Effector memory CD4-positive, alpha-beta T cell (primary cell): ENCODE results near the gene GCM1.
"Not testable (repeated sequence)": the region's sequence is repeated elsewhere in the genome, so short reads cannot be mapped to it uniquely, and the experiment has no call there.

ENCODE experiments used
- DNase-seq, 3 donors: peaks; one replicate each; pipeline ENCODE4 v3.0.0-alpha.2; 2020
- H3K27ac ChIP-seq: 2 replicates; pipeline ENCODE4 v1.7.0; 2013; ENCODE audit warnings: mild to moderate bottlenecking, low read length, moderate library complexity; ENCODE audit not compliant: insufficient read depth, poor library complexity, severe bottlenecking
- H3K27me3 ChIP-seq: replicated peaks from 2 replicates; pipeline ENCODE4 v1.7.0; 2013; ENCODE audit warnings: mild to moderate bottlenecking, low read length; ENCODE audit not compliant: insufficient read depth, control insufficient read depth, poor library complexity, severe bottlenecking
- H3K36me3 ChIP-seq: 2 replicates; pipeline ENCODE4 v1.7.0; 2013; ENCODE audit warnings: mild to moderate bottlenecking, low read length, moderate library complexity; ENCODE audit not compliant: control insufficient read depth, insufficient read depth
- H3K4me1 ChIP-seq: 2 replicates; pipeline ENCODE4 v1.7.0; 2013; ENCODE audit warnings: low read length, mild to moderate bottlenecking; ENCODE audit not compliant: control insufficient read depth, insufficient read depth, poor library complexity, severe bottlenecking
- H3K4me3 ChIP-seq: 2 replicates; pipeline ENCODE4 v1.7.0; 2013; ENCODE audit warnings: low read length, low read depth, mild to moderate bottlenecking; ENCODE audit not compliant: insufficient read depth, poor library complexity, severe bottlenecking
- H3K9me3 ChIP-seq: 2 replicates; pipeline ENCODE4 v1.7.0; 2013; ENCODE audit warnings: mild to moderate bottlenecking, low read length, moderate library complexity; ENCODE audit not compliant: control insufficient read depth

The GCM1 gene

GRCh38 chr6:53172468-53172803 lies 23.8 kb upstream of the GCM1 start:
- H3K9me3 ChIP-seq = no peaks in the 10 kb centered on the region
- H3K27ac ChIP-seq = no peak overlapping the region
- DNase-seq = no peak
- no peaks in the 10 kb centered on the region for H3K4me1 ChIP-seq
- H3K4me3 ChIP-seq = no peak overlapping the region
- no peaks in the 10 kb centered on the region for H3K27me3 ChIP-seq
- H3K36me3 ChIP-seq = no peaks in the 10 kb centered on the region

GRCh38 chr6:53171605-53172467 lies 23.2 kb upstream of the GCM1 start:
- H3K4me1 ChIP-seq = no peaks in the 10 kb centered on the region
- H3K36me3 ChIP-seq = no peaks in the 10 kb centered on the region
- H3K27me3 ChIP-seq = no peaks in the 10 kb centered on the region
- H3K9me3 ChIP-seq = no peaks in the 10 kb centered on the region
- no peak overlapping the region for H3K27ac ChIP-seq
- no peak overlapping the region for H3K4me3 ChIP-seq
- peak; percentile 78 to 86 (median 82) for DNase-seq

- H3K27ac ChIP-seq = no peak overlapping the region
- H3K9me3 ChIP-seq = no peaks in the 10 kb centered on the region
- no peak overlapping the region for H3K4me3 ChIP-seq
- no peak for DNase-seq
- H3K36me3 ChIP-seq = no peaks in the 10 kb centered on the region
- no peaks in the 10 kb centered on the region for H3K4me1 ChIP-seq
- no peaks in the 10 kb centered on the region for H3K27me3 ChIP-seq
Observed at GRCh38 chr6:53168516-53169267, 20.1 kb upstream of the GCM1 start.

GRCh38 chr6:53165293-53165692 lies 16.7 kb upstream of the GCM1 start:
- Histone ChIP-seq H3K4me1 (peaks cover 2% of the 10 kb centered on the region), H3K36me3 (no peaks in the 10 kb centered on the region), H3K4me3 (no peak overlapping the region), H3K27me3 (no peaks in the 10 kb centered on the region), H3K27ac (no peak overlapping the region), H3K9me3 (no peaks in the 10 kb centered on the region)
- no peak for DNase-seq

- H3K9me3 ChIP-seq = no peaks in the 10 kb centered on the region
- H3K27ac ChIP-seq = no peak overlapping the region
- H3K36me3 ChIP-seq = no peaks in the 10 kb centered on the region
- no peak overlapping the region for H3K4me3 ChIP-seq
- H3K27me3 ChIP-seq = no peaks in the 10 kb centered on the region
- H3K4me1 ChIP-seq = peaks cover 2% of the 10 kb centered on the region
- no peak for DNase-seq
Observed at GRCh38 chr6:53162606-53163005, 14.0 kb upstream of the GCM1 start.

- no peak for DNase-seq
Observed at GRCh38 chr6:53161481-53162009, 12.9 kb upstream of the GCM1 start.

GRCh38 chr6:53159558-53159957 lies 10.9 kb upstream of the GCM1 start:
- H3K4me1 ChIP-seq = peaks cover 2% of the 10 kb centered on the region
- H3K4me3 ChIP-seq = no peak overlapping the region
- H3K36me3 ChIP-seq = no peaks in the 10 kb centered on the region
- H3K27ac ChIP-seq = no peak overlapping the region
- no peaks in the 10 kb centered on the region for H3K9me3 ChIP-seq
- no peaks in the 10 kb centered on the region for H3K27me3 ChIP-seq
- DNase-seq = no peak

More at GRCh38 chr6:53161481-53162009, 12.9 kb upstream of the GCM1 start:
- no peaks in the 10 kb centered on the region for H3K36me3 ChIP-seq
- H3K4me1 ChIP-seq = peaks cover 2% of the 10 kb centered on the region
- no peak overlapping the region for H3K27ac ChIP-seq
- no peaks in the 10 kb centered on the region for H3K27me3 ChIP-seq
- H3K9me3 ChIP-seq = no peaks in the 10 kb centered on the region
- no peak overlapping the region for H3K4me3 ChIP-seq

GRCh38 chr6:53158076-53158475 lies 9.4 kb upstream of the GCM1 start:
- not testable (repeated sequence) for DNase-seq, H3K27me3 ChIP-seq, H3K9me3 ChIP-seq, H3K36me3 ChIP-seq, H3K4me1 ChIP-seq, H3K4me3 ChIP-seq, H3K27ac ChIP-seq

- not testable (repeated sequence) for H3K36me3 ChIP-seq, H3K9me3 ChIP-seq, H3K27ac ChIP-seq, H3K4me3 ChIP-seq, DNase-seq, H3K4me1 ChIP-seq, H3K27me3 ChIP-seq
Observed at GRCh38 chr6:53155279-53155678, 6.6 kb upstream of the GCM1 start.

- H3K27ac ChIP-seq = no peak overlapping the region
- no peak for DNase-seq
- H3K4me3 ChIP-seq = no peak overlapping the region
- H3K4me1 ChIP-seq = no peaks in the 10 kb centered on the region
- H3K27me3 ChIP-seq = no peaks in the 10 kb centered on the region
- H3K36me3 ChIP-seq = no peaks in the 10 kb centered on the region
- no peaks in the 10 kb centered on the region for H3K9me3 ChIP-seq
Observed at GRCh38 chr6:53154794-53155193, 6.2 kb upstream of the GCM1 start.
